Measurements from ENCODE around the gene LHPP. TPM values are rescaled to one million over a fixed set of nuclear protein-coding genes. Genes with fewer than 3 reads are reported as not detected.

Gene LHPP
- total RNA-seq, 1 donor = 12.5 TPM

DNA sequence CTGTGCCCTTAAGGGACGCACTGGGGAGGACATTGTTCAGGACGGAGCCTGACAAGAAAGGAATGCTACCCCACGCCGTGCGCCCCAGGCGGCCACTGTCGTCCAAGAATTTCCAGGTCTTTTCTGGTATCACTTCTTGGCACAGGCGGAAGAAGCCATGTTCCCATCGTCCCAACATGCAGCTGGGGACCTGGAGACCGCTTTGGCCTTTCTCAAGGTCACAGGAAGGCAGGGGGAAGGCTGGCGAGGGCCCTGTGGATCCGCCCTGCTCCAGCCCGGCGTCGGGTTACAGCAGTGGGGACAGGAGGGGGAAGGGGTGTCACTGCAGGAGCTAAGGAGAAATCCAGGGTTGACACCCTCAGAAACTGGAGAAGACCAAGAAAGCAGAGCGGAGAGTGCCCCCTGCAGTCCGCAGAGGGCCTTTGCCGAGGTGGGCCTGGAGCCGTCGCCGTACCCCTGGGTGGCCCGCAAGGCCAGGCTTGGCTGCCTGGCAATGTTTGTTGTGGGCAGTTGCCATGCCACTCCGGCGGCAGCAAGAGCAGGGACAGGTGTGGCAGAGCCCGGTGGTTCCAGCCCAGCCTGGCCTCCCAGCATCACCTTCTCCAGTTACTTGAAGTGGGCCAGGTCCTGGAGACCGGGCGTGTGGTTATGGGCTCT, 104.1 kb downstream of the LHPP start:
- no peak overlapping the region for H3K4me3 ChIP-seq (ENCODE audit: low read depth, low read length)
- TF ChIP-seq, protein P1, sequence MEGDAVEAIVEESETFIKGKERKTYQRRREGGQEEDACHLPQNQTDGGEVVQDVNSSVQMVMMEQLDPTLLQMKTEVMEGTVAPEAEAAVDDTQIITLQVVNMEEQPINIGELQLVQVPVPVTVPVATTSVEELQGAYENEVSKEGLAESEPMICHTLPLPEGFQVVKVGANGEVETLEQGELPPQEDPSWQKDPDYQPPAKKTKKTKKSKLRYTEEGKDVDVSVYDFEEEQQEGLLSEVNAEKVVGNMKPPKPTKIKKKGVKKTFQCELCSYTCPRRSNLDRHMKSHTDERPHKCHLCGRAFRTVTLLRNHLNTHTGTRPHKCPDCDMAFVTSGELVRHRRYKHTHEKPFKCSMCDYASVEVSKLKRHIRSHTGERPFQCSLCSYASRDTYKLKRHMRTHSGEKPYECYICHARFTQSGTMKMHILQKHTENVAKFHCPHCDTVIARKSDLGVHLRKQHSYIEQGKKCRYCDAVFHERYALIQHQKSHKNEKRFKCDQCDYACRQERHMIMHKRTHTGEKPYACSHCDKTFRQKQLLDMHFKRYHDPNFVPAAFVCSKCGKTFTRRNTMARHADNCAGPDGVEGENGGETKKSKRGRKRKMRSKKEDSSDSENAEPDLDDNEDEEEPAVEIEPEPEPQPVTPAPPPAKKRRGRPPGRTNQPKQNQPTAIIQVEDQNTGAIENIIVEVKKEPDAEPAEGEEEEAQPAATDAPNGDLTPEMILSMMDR (IDR thresholded peaks at IDR 0.05; ENCODE audit: insufficient read depth, low read depth, low read length) = peak; percentile 43
- no peak for DNase-seq (ENCODE audit: low read depth)

DNA sequence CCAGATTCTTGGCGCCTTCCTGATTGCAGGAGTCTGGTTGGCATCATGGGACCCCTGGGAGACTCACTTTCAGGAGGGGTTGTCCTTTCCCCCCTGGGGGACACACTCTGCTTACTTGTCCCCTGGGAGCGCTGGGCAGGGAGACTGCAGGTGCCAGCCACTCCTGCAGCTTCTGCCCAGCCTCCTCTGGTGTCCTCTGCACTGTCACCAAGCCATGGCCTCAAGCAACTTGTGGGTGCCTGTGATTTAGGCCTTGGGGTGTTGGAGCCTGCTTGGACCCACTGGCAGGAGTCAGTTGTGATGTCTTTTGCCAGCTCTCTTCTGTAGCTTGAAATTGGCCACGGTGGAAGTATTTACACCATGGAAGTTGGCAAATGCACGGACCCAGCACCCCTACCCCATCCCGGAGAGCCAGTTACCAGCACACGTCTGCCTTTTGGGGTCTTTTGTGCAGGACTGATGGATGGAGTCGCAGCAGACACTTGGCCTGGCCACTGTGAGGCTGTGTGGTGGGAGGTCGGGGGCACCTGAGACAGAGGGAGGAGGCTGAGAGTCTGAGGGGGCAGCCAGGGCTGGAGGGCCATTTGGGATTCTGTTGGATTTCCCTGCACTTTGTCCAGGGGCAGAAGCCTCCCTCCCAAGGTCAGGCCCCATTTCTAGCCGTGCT, 104.7 kb downstream of the LHPP start:
- DNase-seq (ENCODE audit: low read depth) = no peak
- H3K4me3 ChIP-seq (ENCODE audit: low read depth, low read length) = no peak overlapping the region
- TF ChIP-seq, protein P1 (IDR thresholded peaks at IDR 0.05; ENCODE audit: insufficient read depth, low read depth, low read length) = no peak

DNA sequence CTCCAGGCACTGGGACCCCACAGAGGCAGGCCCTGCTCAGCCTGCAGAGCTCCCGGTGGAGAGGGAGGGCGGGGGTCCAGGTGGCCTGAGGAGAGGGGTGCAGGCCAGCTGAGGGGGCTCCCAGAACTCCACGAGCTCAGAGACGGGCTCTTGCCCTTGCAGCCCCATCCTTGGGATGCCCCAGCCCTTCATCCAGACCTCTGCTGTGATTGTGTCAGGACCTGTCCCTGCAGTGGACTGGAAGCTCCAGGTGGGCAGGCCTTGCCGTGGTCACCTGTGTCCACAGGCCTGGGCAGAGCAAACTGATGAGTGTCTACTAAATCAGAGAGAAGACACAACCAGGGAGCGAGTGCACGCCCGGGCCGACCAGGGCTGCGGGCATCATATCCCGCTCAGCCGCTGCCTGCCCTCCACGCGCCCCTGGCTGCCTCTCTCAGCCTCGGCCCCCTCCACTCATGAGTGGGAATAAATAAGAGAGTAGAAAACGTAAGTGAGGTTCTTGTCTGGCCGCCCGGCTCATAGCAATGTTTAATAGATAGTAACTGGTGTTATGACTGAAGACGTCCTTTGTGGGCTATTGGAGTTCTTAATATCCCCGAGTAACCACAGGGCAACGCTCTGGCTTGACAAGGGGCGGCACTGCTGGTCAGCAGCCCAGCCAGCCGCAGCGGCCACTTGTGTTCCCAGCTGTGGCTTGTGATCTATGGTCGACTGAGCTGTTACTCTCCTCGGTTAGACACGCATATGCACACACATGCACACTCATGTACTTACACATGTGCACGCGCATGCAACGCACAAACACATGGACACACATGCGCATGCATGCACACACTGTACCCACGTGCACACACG, 105.6 kb downstream of the LHPP start:
- no peak overlapping the region for H3K4me3 ChIP-seq (ENCODE audit: low read depth, low read length)
- TF ChIP-seq, protein P1 (IDR thresholded peaks at IDR 0.05; ENCODE audit: insufficient read depth, low read depth, low read length) = no peak
- no peak for DNase-seq (ENCODE audit: low read depth)

DNA sequence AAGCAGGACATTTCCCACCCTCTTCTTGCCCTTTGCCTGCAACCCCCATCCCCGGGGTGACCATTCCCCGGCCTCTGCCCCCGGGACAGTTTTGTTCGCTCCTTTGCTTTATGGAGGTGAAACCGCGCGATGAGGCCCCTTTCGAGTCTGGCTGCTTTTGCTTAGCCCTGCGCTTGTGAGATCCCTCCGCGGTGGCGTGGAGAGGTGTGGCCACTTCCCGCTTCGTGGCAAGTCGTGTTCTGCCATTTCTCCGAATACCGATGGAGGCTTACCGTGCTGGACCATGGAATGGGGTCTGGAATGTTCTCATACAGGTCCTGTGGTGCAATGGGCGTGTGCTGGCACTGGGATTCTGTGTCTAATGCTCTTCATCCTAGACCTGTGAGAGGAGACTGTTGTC, 106.7 kb downstream of the LHPP start:
- no peak overlapping the region for H3K4me3 ChIP-seq (ENCODE audit: low read depth, low read length)
- DNase-seq (ENCODE audit: low read depth) = no peak
- TF ChIP-seq, protein P1 (IDR thresholded peaks at IDR 0.05; ENCODE audit: insufficient read depth, low read depth, low read length) = no peak

DNA sequence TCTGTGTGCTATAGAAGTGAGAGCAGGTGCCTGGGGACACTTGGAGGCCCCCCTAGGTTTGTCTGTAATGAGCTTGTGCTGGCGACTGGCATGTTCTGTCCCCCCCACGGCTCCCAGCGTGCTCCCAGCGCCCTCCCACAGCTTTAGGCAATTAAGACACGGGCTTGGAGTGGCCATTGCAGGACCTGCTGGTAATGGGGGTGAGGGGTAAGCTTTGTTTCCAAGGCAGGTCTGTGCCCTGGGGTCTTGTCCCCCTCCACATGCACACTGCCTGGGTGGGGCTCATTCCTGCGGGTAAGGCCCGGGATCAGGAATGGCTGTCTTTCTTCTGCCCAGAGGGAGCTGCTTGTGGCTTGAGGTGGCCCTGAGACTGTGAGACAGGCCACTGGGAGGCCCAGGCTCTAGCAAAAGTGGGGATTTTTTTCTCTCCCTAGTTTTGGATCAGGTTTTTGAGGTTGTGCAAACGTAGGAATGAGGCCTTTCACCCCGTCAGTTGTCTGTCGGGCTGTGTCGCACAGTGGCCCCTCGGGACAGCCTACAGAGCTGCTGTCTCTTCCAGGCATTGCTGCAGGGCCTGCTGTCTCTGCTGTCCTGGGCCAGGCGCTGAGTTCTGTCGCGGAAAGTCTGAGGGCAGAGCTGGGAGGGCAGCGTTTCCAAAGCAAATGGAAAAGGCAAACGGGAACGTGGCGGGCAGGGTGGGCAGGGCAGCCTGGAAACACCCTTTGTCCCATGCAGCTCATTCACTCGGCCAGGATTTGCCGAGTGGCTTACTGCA, 107.4 kb downstream of the LHPP start:
- no peak overlapping the region for H3K4me3 ChIP-seq (ENCODE audit: low read depth, low read length)
- TF ChIP-seq, protein P1 (IDR thresholded peaks at IDR 0.05; ENCODE audit: insufficient read depth, low read depth, low read length) = no peak
- DNase-seq (ENCODE audit: low read depth) = no peak

Data from fibroblast of villous mesenchyme (primary cell).